Caco-2 (cell line): ENCODE results near the gene ZNF407. TPM values are rescaled to one million over a fixed set of nuclear protein-coding genes. Genes with fewer than 3 reads are reported as not detected.
A peak's percentile ranks its signal among the peaks of the same experiment; 100 is the strongest.

Source experiments
- BruUV-seq: library from RNA; stranded (reverse); fragments of 400-500 nt; replicated peaks from 2 replicates; lab custom pipeline; 2021; lab: Mats Ljungman, UMichigan
- CTCF ChIA-PET: fragments of 300-600 bp; sonication (Branson Sonifier 250); formaldehyde crosslinking; loops from one replicate; lab custom pipeline; 2022; ENCODE audit warnings: antibody characterized with exemption; lab: Charles Lee
- POLR2A ChIA-PET: fragments of 300-600 bp; sonication (Branson Sonifier 250); formaldehyde crosslinking; loops from one replicate; lab custom pipeline; 2022; ENCODE audit warnings: antibody characterized with exemption; lab: Charles Lee
- DNase-seq, 2 experiments: peaks; one replicate each; pipeline versions ENCODE4 v3.0.0 to v3.0.0-alpha.2; 2020 to 2022
- H3K27me3 ChIP-seq: replicated peaks from 2 replicates; pipeline ENCODE4 v1.6.0; 2011; ENCODE audit warnings: low read length; ENCODE audit not compliant: control insufficient read depth, insufficient read depth
- H3K36me3 ChIP-seq: 2 replicates; pipeline ENCODE4 v1.5.1; 2011; ENCODE audit warnings: low read length; ENCODE audit not compliant: control insufficient read depth, insufficient read depth
- H3K4me1 ChIP-seq: fragments of 250-450 bp; sonication (Bioruptor Pico); 2 replicates; pipeline ENCODE4 v1.5.1; 2020; ENCODE audit warnings: mild to moderate bottlenecking
- H3K4me3 ChIP-seq: 2 replicates; pipeline ENCODE4 v1.5.1; 2011; ENCODE audit warnings: low read depth, mild to moderate bottlenecking, control low read depth, low read length
- H3K9me3 ChIP-seq: fragments of 250-450 bp; sonication (Bioruptor Pico); 2 replicates; pipeline ENCODE4 v1.5.1; 2020; ENCODE audit warnings: mild to moderate bottlenecking, moderate library complexity
- H3K27ac Mint-ChIP-seq: one replicate; pipeline ENCODE4 v1.8.0; 2022; ENCODE audit warnings: mixed read lengths; ENCODE audit not compliant: unreplicated experiment
- H3K27me3 Mint-ChIP-seq: one replicate; pipeline ENCODE4 v1.8.0; 2022; ENCODE audit warnings: mixed read lengths; ENCODE audit not compliant: insufficient read depth, unreplicated experiment
- H3K36me3 Mint-ChIP-seq: one replicate; pipeline ENCODE4 v1.8.0; 2022; ENCODE audit warnings: mild to moderate bottlenecking, mixed read lengths; ENCODE audit not compliant: insufficient read depth, unreplicated experiment
- H3K4me1 Mint-ChIP-seq: one replicate; pipeline ENCODE4 v1.8.0; 2022; ENCODE audit warnings: low read depth, mixed read lengths; ENCODE audit not compliant: unreplicated experiment
- H3K4me3 Mint-ChIP-seq: one replicate; pipeline ENCODE4 v1.8.0; 2022; ENCODE audit warnings: mild to moderate bottlenecking, moderate library complexity, mixed read lengths; ENCODE audit not compliant: unreplicated experiment
- H3K9me3 Mint-ChIP-seq: one replicate; pipeline ENCODE4 v1.8.0; 2022; ENCODE audit warnings: mixed read lengths; ENCODE audit not compliant: unreplicated experiment
- intact Hi-C: fragments of 100-400 bp; cut with micrococcal nuclease; formaldehyde crosslinking; loops from one replicate; pipeline ENCODE4 v1.10.0; 2022; ENCODE audit not compliant: unreplicated experiment
- total RNA-seq: library from RNA; stranded (reverse); gene quantifications from 2 replicates; pipeline ENCODE4 v1.2.3, GENCODE V29; 2022
- TF ChIP-seq, protein P1 (sequence below), 2 experiments: fragments of 200-600 bp in 1 of 2; IDR thresholded peaks; 1 replicate in 1 of 2; 2 replicates in 1 of 2; pipeline versions ENCODE4 v1.5.1 to v1.8.0; 2011 to 2022; ENCODE audit warnings: antibody characterized with exemption in 1 of 2, control low read depth in 1 of 2, inconsistent platforms in 1 of 2, low read depth in 1 of 2, low read length in 1 of 2, mild to moderate bottlenecking in 1 of 2, moderate library complexity in 1 of 2; ENCODE audit not compliant: insufficient read depth in 1 of 2, severe bottlenecking in 1 of 2, unreplicated experiment in 1 of 2

ZNF407 gene
- total RNA-seq, 1 experiment from 2014 or later, result 4.7 TPM

DNA sequence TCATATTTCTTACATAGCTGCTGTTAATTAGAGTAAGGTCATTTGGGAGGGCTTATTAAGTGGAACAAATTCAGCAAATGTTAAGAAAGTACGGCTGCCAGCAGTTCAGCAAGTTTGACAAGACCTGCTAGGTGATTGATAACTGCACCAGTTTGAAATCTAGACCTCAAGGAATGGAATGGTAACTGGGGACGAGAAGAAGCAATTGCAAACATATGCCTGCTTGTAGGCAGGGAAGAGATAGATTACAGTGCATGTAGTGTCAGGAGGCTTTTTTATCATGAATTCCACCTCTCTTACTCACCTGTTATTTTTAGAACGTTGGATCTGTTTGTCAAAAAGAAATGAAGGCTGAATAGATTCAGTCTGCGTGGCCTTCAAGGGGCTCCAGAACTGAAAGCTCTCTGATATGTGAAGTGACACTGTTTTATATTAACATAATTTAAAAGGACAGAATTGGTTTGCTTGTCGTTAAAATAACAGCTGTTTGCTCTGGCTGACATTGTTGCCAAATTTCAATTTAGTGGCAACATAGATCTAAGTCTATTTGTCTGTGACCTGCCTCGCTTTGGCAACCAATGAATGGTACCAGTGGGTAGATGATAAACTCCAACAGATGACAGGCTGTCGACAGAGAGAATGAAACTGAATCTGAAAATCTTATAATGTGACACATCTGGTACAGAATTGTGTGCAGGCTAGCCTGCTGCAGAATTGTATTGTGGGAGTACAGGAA is 199.3 kb downstream of the ZNF407 start:
- Histone ChIP-seq H3K27me3 (no peaks in the 10 kb centered on the region), H3K4me3 (no peak overlapping the region), H3K36me3 (no peaks in the 10 kb centered on the region), H3K4me1 (no peaks in the 10 kb centered on the region), H3K9me3 (no peaks in the 10 kb centered on the region)
- POLR2A ChIA-PET, result interaction anchor here (0.6 kb wide), 1 partner anchor 51 kb away, joined by 5 read pairs; no protein-coding TSS in a partner anchor
- H3K27me3 Mint-ChIP-seq, result no peaks in the 10 kb centered on the region
- CTCF ChIA-PET, result no interaction called here
- no peaks in the 10 kb centered on the region for H3K9me3 Mint-ChIP-seq
- no peak for DNase-seq
- H3K36me3 Mint-ChIP-seq, result no peaks in the 10 kb centered on the region
- TF ChIP-seq, protein P1, sequence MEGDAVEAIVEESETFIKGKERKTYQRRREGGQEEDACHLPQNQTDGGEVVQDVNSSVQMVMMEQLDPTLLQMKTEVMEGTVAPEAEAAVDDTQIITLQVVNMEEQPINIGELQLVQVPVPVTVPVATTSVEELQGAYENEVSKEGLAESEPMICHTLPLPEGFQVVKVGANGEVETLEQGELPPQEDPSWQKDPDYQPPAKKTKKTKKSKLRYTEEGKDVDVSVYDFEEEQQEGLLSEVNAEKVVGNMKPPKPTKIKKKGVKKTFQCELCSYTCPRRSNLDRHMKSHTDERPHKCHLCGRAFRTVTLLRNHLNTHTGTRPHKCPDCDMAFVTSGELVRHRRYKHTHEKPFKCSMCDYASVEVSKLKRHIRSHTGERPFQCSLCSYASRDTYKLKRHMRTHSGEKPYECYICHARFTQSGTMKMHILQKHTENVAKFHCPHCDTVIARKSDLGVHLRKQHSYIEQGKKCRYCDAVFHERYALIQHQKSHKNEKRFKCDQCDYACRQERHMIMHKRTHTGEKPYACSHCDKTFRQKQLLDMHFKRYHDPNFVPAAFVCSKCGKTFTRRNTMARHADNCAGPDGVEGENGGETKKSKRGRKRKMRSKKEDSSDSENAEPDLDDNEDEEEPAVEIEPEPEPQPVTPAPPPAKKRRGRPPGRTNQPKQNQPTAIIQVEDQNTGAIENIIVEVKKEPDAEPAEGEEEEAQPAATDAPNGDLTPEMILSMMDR (IDR thresholded peaks at IDR 0.05; ENCODE audit: insufficient read depth in 1 of 2, low read depth in 1 of 2, low read length in 1 of 2, severe bottlenecking in 1 of 2, unreplicated experiment in 1 of 2), result no peak
- no TSS peak for BruUV-seq
- intact Hi-C loops, result no loop called here
- no peak overlapping the region for H3K27ac Mint-ChIP-seq
- peak overlapping the region; percentile 21 for H3K4me3 Mint-ChIP-seq
- H3K4me1 Mint-ChIP-seq, result peaks cover 7% of the 10 kb centered on the region

DNA sequence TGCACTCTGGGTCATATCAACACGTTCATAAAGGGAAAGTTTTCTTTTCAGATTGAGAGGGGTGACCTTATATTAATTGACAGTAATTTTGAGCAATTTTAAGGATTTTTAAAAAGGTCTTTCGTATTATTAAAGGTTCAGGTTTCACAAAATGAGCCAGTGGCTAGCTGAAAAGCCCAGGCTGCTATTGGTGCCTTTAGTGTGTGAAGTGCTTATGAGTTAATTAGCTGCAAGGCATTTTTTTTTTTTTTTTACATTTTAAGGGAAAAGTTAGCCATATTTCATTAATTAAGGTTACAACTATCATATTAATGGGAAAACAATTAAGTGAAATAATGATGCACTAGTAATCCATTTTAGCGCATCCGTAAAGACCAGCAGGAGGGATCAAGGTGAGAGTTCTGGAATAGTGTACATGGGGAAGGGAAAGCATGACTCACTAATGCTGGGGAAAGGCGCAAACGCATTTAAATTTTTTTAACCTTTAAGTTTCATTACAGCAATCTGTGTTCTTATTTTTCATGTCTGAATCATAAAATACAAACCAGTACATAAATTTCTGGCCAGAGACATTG is 200.0 kb downstream of the ZNF407 start:
- CTCF ChIA-PET, result no interaction called here
- Mint-ChIP-seq H3K4me3 (no peak overlapping the region), H3K9me3 (no peaks in the 10 kb centered on the region), H3K27me3 (no peaks in the 10 kb centered on the region), H3K4me1 (peaks cover 7% of the 10 kb centered on the region), H3K27ac (no peak overlapping the region), H3K36me3 (no peaks in the 10 kb centered on the region)
- Histone ChIP-seq H3K4me1 (no peaks in the 10 kb centered on the region), H3K9me3 (no peaks in the 10 kb centered on the region), H3K36me3 (no peaks in the 10 kb centered on the region), H3K4me3 (no peak overlapping the region), H3K27me3 (no peaks in the 10 kb centered on the region)
- POLR2A ChIA-PET, result interaction anchor here (0.6 kb wide), 1 partner anchor 50 kb away, joined by 5 read pairs; no protein-coding TSS in a partner anchor
- TF ChIP-seq, protein P1 (IDR thresholded peaks at IDR 0.05; ENCODE audit: insufficient read depth in 1 of 2, low read depth in 1 of 2, low read length in 1 of 2, severe bottlenecking in 1 of 2, unreplicated experiment in 1 of 2), result no peak
- no TSS peak for BruUV-seq
- intact Hi-C loops, result no loop called here
- no peak for DNase-seq

DNA sequence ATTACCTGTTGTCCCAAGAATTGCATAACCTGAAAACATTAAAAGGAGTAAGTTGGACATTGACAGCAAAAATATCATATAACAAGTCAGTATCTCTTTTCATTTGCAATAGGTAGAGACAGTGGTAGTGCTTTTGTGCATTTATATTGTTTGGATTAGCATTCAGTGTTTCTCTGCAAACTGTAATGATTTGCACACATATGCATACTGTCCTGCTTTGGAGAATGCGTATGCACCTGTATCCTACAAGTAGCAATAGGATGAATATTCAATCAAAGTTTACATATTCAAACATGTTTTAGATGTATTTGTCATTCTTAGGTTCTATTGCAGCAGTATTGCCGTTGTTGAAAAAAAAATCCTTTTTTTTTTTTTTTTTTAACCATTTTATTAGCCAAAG is 201.9 kb downstream of the ZNF407 start:
- Mint-ChIP-seq H3K9me3 (no peaks in the 10 kb centered on the region), H3K4me1 (peaks cover 7% of the 10 kb centered on the region), H3K27me3 (no peaks in the 10 kb centered on the region), H3K36me3 (no peaks in the 10 kb centered on the region), H3K27ac (no peak overlapping the region), H3K4me3 (no peak overlapping the region)
- POLR2A ChIA-PET, result no interaction called here
- no peaks in the 10 kb centered on the region for H3K9me3 ChIP-seq
- H3K27me3 ChIP-seq, result no peaks in the 10 kb centered on the region
- intact Hi-C loops, result no loop called here
- no peaks in the 10 kb centered on the region for H3K4me1 ChIP-seq
- no TSS peak for BruUV-seq
- H3K4me3 ChIP-seq, result no peak overlapping the region
- no peak for DNase-seq
- H3K36me3 ChIP-seq, result no peaks in the 10 kb centered on the region
- TF ChIP-seq, protein P1 (IDR thresholded peaks at IDR 0.05; ENCODE audit: insufficient read depth in 1 of 2, low read depth in 1 of 2, low read length in 1 of 2, severe bottlenecking in 1 of 2, unreplicated experiment in 1 of 2), result no peak
- CTCF ChIA-PET, result no interaction called here
